HL-60 (cell line): ENCODE results near the gene CDH22.

ENCODE experiments used
- GABPA ChIP-seq: IDR thresholded peaks from 2 replicates; pipeline ENCODE4 v1.6.1; 2012; ENCODE audit warnings: low read depth
- POLR2AphosphoS5 ChIP-seq: IDR thresholded peaks from 2 replicates; pipeline ENCODE4 v1.6.1; 2012; ENCODE audit warnings: low read depth
- REST ChIP-seq: IDR thresholded peaks from 2 replicates; pipeline ENCODE4 v1.6.1; 2012; ENCODE audit warnings: low read depth; ENCODE audit not compliant: insufficient replicate concordance
- TF ChIP-seq, protein P1 (sequence below): IDR thresholded peaks from one replicate; pipeline ENCODE4 v1.5.1; 2011; ENCODE audit warnings: low read length, control low read depth, inconsistent platforms; ENCODE audit not compliant: insufficient read depth

GRCh38 chr20:46311039-46311650, 2.8 kb upstream of the CDH22 start:
- TF ChIP-seq, protein P1, sequence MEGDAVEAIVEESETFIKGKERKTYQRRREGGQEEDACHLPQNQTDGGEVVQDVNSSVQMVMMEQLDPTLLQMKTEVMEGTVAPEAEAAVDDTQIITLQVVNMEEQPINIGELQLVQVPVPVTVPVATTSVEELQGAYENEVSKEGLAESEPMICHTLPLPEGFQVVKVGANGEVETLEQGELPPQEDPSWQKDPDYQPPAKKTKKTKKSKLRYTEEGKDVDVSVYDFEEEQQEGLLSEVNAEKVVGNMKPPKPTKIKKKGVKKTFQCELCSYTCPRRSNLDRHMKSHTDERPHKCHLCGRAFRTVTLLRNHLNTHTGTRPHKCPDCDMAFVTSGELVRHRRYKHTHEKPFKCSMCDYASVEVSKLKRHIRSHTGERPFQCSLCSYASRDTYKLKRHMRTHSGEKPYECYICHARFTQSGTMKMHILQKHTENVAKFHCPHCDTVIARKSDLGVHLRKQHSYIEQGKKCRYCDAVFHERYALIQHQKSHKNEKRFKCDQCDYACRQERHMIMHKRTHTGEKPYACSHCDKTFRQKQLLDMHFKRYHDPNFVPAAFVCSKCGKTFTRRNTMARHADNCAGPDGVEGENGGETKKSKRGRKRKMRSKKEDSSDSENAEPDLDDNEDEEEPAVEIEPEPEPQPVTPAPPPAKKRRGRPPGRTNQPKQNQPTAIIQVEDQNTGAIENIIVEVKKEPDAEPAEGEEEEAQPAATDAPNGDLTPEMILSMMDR: no peak
- TF ChIP-seq GABPA (no peak), POLR2AphosphoS5 (no peak), REST (no peak)
